Sigmoid colon (tissue), 7 donors: ENCODE measurements around the gene DPYSL4. TPM values are rescaled to one million over a fixed set of nuclear protein-coding genes. Genes with fewer than 3 reads are reported as not detected.

ENCODE experiments used
- DNase-seq: peaks from one replicate; pipeline ENCODE4 v3.0.0-alpha.2; 2019
- H3K27ac ChIP-seq, 4 donors: fragments of 200-600 bp; sonication (generic); one replicate each; pipeline ENCODE4 v1.5.1; 2016 to 2019; ENCODE audit warnings: mild to moderate bottlenecking in 1 of 4
- H3K27me3 ChIP-seq, 3 donors: fragments of 200-600 bp; sonication (generic); one replicate each; pipeline ENCODE4 v1.5.1; 2019; ENCODE audit warnings: mild to moderate bottlenecking in 1 of 3
- H3K36me3 ChIP-seq, 4 donors: fragments of 200-600 bp; sonication (generic); one replicate each; pipeline ENCODE4 v1.5.1; 2016 to 2019
- H3K4me1 ChIP-seq, 4 donors: fragments of 200-600 bp; sonication (generic); one replicate each; pipeline ENCODE4 v1.5.1; 2017 to 2019
- H3K4me3 ChIP-seq, 4 donors: fragments of 200-600 bp; sonication (generic); one replicate each; pipeline ENCODE4 v1.5.1; 2017 to 2019; ENCODE audit warnings: mild to moderate bottlenecking in 2 of 4, moderate library complexity in 1 of 4
- H3K9me3 ChIP-seq, 4 donors: fragments of 200-600 bp in 3 of 4; sonication (generic) in 3 of 4; one replicate each; pipeline versions ENCODE4 v1.5.1 to v1.6.1; 2013 to 2019
- CTCF ChIP-seq, 4 experiments: fragments of 450-650 bp in 3 of 4; fragments of 200-600 bp in 1 of 4; IDR thresholded peaks; one replicate each; pipeline ENCODE4 v1.5.1; 2016 to 2019; ENCODE audit warnings: antibody characterized with exemption in 4 of 4, mild to moderate bottlenecking in 3 of 4, moderate library complexity in 2 of 4
- EP300 ChIP-seq, 4 donors: sonication (generic); formaldehyde crosslinking; IDR thresholded peaks; one replicate each; pipeline ENCODE4 v1.6.1; 2017; ENCODE audit warnings: antibody characterized with exemption in 4 of 4
- POLR2A ChIP-seq, 2 donors: fragments of 450-650 bp; IDR thresholded peaks; one replicate each; pipeline ENCODE4 v1.6.1; 2016; ENCODE audit warnings: antibody characterized with exemption in 2 of 2, mild to moderate bottlenecking in 2 of 2, moderate library complexity in 2 of 2
- POLR2AphosphoS5 ChIP-seq, 4 donors: sonication (generic); formaldehyde crosslinking; IDR thresholded peaks; one replicate each; pipeline ENCODE4 v1.6.1; 2017; ENCODE audit warnings: antibody characterized with exemption in 4 of 4
- WGBS, 2 donors: extraction: QIAGEN DNeasy Blood & Tissue Kit; methylation state at CpG; one replicate each; pipeline ENCODE4 v1.1.7; 2013; 5-methylcytosine and 5-hydroxymethylcytosine counted together
- intact Hi-C: fragments of 100-400 bp; cut with DNase I; formaldehyde crosslinking; loops from one replicate; pipeline ENCODE4 v1.15.1; 2023
- polyA plus RNA-seq, 3 donors: library from polyadenylated mRNA; stranded (reverse); fragments of 200-250 nt; gene quantifications; one replicate each; pipeline ENCODE4 v1.2.3, GENCODE V29; 2013
- total RNA-seq, 4 donors: library from RNA; depleted of rRNA; stranded (reverse); fragments of >200 nt; gene quantifications; one replicate each; pipeline ENCODE4 v1.1.0, GENCODE V29; 2016
- donor health status: healthy with polysubstance abuse.
- donor health status: Bipolar disorder and iron deficiency.
- donor health status: healthy.

The DPYSL4 gene
- total and polyA plus RNA-seq, 7 donors, result under 0.01 to 1.9 (median 0.63) TPM; not detected in 1

DNA sequence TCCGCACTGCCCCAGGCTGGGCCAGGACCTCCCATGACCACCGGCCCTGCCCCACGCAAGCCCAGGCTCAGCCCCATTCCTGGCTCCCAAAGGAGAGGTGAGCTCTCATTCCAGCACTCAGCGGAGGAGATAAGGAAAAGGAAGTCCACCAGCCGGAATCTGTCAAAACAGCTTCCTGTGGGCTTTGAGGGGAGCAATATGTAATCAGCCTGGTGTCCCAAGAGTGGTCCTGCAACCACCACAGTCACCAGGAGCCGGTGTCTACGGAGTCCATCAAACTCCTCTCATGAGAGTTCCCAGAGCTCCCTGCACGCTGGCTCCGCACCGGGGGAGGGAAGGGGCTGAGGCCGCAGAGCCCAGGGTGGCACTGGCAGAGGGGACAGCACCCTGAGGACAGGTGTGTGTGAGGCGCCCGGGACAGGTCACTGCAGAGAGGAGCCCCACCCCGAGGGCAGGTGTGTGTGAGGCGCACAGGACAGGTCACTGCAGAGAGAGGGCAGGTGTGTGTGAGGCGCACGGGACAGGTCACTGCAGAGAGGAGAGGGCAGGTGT, 63.2 kb downstream of the DPYSL4 start:
- DNase-seq, result no peak
- Histone ChIP-seq H3K4me1 (peaks cover 0 to 7% (median 0%) of the 10 kb centered on the region in 4 donors), H3K27me3 (no peaks in the 10 kb centered on the region), H3K36me3 (no peaks in the 10 kb centered on the region), H3K9me3 (no peaks in the 10 kb centered on the region), H3K27ac (no peak overlapping the region), H3K4me3 (no peak overlapping the region)
- TF ChIP-seq CTCF (IDR thresholded peaks at IDR 0.05) (no peak), POLR2A (IDR thresholded peaks at IDR 0.05) (no peak), EP300 (IDR thresholded peaks at IDR 0.05) (no peak), POLR2AphosphoS5 (IDR thresholded peaks at IDR 0.05) (no peak)
- WGBS, 2 donors, result 50 to 79% methylated on average over 17 of the region's 17 CpGs
- intact Hi-C loops, result no loop called here

DNA sequence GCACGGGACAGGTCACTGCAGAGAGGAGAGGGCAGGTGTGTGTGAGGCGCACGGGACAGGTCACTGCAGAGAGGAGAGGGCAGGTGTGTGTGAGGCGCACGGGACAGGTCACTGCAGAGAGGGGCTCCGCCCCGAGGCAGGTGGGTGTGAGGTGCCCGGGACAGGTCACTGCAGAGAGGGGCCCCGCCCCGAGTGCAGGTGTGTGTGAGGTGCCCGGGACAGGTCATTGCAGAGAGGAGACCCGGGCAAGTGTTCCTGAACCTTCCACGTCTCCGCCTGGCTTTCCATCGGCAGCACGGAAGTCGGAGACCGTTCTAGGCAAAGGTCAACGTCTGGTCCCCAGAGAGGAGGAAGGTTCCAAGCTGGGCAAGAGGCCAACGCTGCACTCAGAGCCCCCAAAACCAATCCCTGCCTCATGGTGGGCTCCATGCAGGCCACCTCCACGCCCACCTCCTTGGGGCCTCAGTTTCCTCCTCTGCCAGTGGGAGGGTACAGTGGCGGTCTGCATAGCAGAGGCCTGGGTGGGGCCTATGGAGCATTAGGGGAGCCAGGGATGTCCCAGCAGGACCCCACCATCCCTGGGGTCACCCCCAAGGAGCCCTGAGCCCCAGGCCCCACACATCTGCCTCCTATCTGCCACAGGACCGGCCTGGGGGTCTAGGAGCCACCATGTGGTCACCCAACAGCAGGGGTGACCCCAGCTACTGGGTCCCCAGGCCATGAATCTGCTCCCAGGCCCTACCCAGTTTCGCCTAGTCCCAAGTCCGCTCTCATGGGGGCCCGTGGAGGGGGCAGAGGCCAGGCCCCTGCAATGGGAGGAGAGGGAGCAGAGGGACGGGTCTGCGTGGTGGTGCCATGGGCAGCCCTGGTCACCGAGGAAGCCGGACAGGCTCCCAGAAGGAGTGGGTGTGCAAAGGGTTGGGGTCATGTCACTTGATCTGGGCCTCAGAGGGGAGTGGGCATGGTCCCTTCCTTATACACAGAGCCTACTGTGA, 64.0 kb downstream of the DPYSL4 start:
- Histone ChIP-seq H3K4me1 (peaks cover 0 to 7% (median 0%) of the 10 kb centered on the region in 4 donors), H3K4me3 (no peak overlapping the region), H3K27me3 (no peaks in the 10 kb centered on the region), H3K27ac (no peak overlapping the region), H3K9me3 (no peaks in the 10 kb centered on the region), H3K36me3 (no peaks in the 10 kb centered on the region)
- 48 to 78% methylated on average over 29 of the region's 30 CpGs for WGBS, 2 donors
- no peak for DNase-seq
- intact Hi-C loops, result no loop called here
- no peak for TF ChIP-seq CTCF (IDR thresholded peaks at IDR 0.05)
- TF ChIP-seq POLR2A (IDR thresholded peaks at IDR 0.05), result no peak
- no peak for TF ChIP-seq POLR2AphosphoS5 (IDR thresholded peaks at IDR 0.05)
- no peak for TF ChIP-seq EP300 (IDR thresholded peaks at IDR 0.05)

DNA sequence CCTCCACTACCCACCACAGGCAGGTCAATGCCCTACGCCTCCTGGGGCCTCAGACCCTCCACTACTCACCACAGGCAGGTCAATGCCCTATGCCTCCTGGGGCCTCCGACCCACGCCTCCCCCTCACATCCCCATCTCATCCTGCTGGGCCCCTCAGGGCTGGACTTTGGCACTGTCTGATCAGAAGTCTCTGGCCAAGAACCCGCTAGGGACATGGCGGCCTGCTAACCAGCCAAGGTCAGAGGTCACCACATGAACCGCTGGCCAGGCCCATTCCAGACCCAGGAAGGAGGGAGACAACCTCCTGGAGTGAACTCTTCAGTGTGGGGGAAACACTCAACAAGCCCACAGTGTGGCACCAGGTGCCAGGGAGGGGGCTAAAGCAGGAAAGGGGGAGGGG, 65.2 kb downstream of the DPYSL4 start:
- no peak for TF ChIP-seq POLR2AphosphoS5 (IDR thresholded peaks at IDR 0.05)
- TF ChIP-seq CTCF (IDR thresholded peaks at IDR 0.05), result no peak
- no peak for TF ChIP-seq EP300 (IDR thresholded peaks at IDR 0.05)
- no peak for TF ChIP-seq POLR2A (IDR thresholded peaks at IDR 0.05)
- H3K9me3 ChIP-seq, result no peaks in the 10 kb centered on the region
- intact Hi-C loops, result no loop called here
- H3K36me3 ChIP-seq, result no peaks in the 10 kb centered on the region
- H3K27ac ChIP-seq, result no peak overlapping the region
- H3K4me3 ChIP-seq, result no peak overlapping the region
- DNase-seq, result no peak
- WGBS, 2 donors, result 83 to 94% methylated on average over 6 of the region's 6 CpGs
- H3K27me3 ChIP-seq, result no peaks in the 10 kb centered on the region
- H3K4me1 ChIP-seq, result peaks cover 0 to 7% (median 0%) of the 10 kb centered on the region in 4 donors

- H3K9me3 ChIP-seq, result no peaks in the 10 kb centered on the region
- DNase-seq, result no peak
- no peaks in the 10 kb centered on the region for H3K36me3 ChIP-seq
- H3K27me3 ChIP-seq, result no peaks in the 10 kb centered on the region
- no peak overlapping the region for H3K27ac ChIP-seq
- H3K4me1 ChIP-seq, result peaks cover 0 to 7% (median 0%) of the 10 kb centered on the region in 4 donors
- intact Hi-C loops, result no loop called here
- TF ChIP-seq CTCF (IDR thresholded peaks at IDR 0.05) (no peak), EP300 (IDR thresholded peaks at IDR 0.05) (no peak), POLR2AphosphoS5 (IDR thresholded peaks at IDR 0.05) (no peak), POLR2A (IDR thresholded peaks at IDR 0.05) (no peak)
- WGBS, 2 donors, result 78 to 90% methylated on average over 17 of the region's 17 CpGs
- no peak overlapping the region for H3K4me3 ChIP-seq
Observed at GRCh38 chr10:132252412-132252811, 65.7 kb downstream of the DPYSL4 start.
